K562 (cell line): Measurements from ENCODE around the gene NRXN2. TPM values are rescaled to one million over a fixed set of nuclear protein-coding genes. Genes with fewer than 3 reads are reported as not detected.
A peak's percentile ranks its signal among the peaks of the same experiment; 100 is the strongest.

Experiments
- ATAC-seq: fragments of 200-7000 bp; cut with Tn5 transposase; 3 replicates; pipeline ENCODE4 v1.9.1; 2020; ENCODE audit warnings: moderate library complexity
- BruUV-seq: library from RNA; stranded (reverse); fragments of 400-500 nt; replicated peaks from 2 replicates; lab custom pipeline; 2021; lab: Mats Ljungman, UMichigan
- CTCF ChIA-PET: fragments of 300-600 bp; formaldehyde crosslinking; extraction: SDS; loops from one replicate; lab custom pipeline; 2021; ENCODE audit warnings: low intra/inter-chr PET ratio; lab: Yijun Ruan, JAX
- POLR2A ChIA-PET: fragments of 300-600, 350-650 bp; sonication (Branson Sonifier 250); formaldehyde crosslinking; extraction: SDS; loops from one replicate; lab custom pipeline; 2021; ENCODE audit warnings: antibody characterized with exemption, inconsistent platforms; lab: Yijun Ruan, JAX
- DNase-seq, 4 experiments: peaks; one replicate each; pipeline versions ENCODE4 v3.0.0 to v3.0.0-alpha.2; 2011 to 2018; ENCODE audit warnings: low spot score in 3 of 4, mixed read lengths in 3 of 4; ENCODE audit errors: extremely low read depth in 1 of 4
- FAIRE-seq: peaks from 2 replicates; lab custom pipeline; 2011; peaks lifted over from hg19 to GRCh38; lab: Jason Lieb, UNC
- H2AFZ ChIP-seq: 2 replicates; pipeline ENCODE4 v1.6.0; 2011; ENCODE audit warnings: low read depth, low read length, control low read depth, inconsistent platforms
- H3K27ac ChIP-seq: fragments of 200-600 bp; 3 replicates; pipeline ENCODE4 v1.8.0; 2011; ENCODE audit warnings: low read depth, mild to moderate bottlenecking, control low read depth, inconsistent platforms, low read length, moderate library complexity, mixed read lengths; ENCODE audit errors: extremely low read depth
- H3K27me3 ChIP-seq, 2 experiments: fragments of 300-600 bp in 1 of 2; 2 replicates in 1 of 2; 3 replicates in 1 of 2; pipeline versions ENCODE4 v1.6.0 to v1.8.0; 2011; ENCODE audit warnings: inconsistent platforms in 2 of 2, low read length in 2 of 2, mild to moderate bottlenecking in 1 of 2, mixed read lengths in 1 of 2, moderate library complexity in 1 of 2; ENCODE audit not compliant: control insufficient read depth in 2 of 2, insufficient read depth in 2 of 2
- H3K36me3 ChIP-seq: fragments of 300-600 bp; 3 replicates; pipeline ENCODE4 v1.8.0; 2011; ENCODE audit warnings: mild to moderate bottlenecking, low read length, inconsistent platforms; ENCODE audit not compliant: control insufficient read depth, insufficient read depth
- H3K4me1 ChIP-seq, 2 experiments: fragments of 200-600 bp in 1 of 2; replicated peaks in 1 of 2; 2 replicates in 1 of 2; 3 replicates in 1 of 2; pipeline versions ENCODE4 v1.5.1 to v1.8.0; 2011; ENCODE audit warnings: inconsistent platforms in 2 of 2, low read length in 2 of 2, mild to moderate bottlenecking in 1 of 2, mixed read lengths in 1 of 2, moderate library complexity in 1 of 2; ENCODE audit not compliant: control insufficient read depth in 2 of 2, insufficient read depth in 2 of 2
- H3K4me2 ChIP-seq: 2 replicates; pipeline ENCODE4 v1.6.1; 2011; ENCODE audit warnings: low read length, control low read depth, inconsistent platforms, mixed read lengths; ENCODE audit not compliant: insufficient read depth
- H3K4me3 ChIP-seq: fragments of 200-600 bp; sonication (generic), shearing (Covaris generic); 2 replicates; pipeline ENCODE4 v1.5.1; 2016; ENCODE audit warnings: control low read depth, inconsistent platforms
- H3K79me2 ChIP-seq: fragments of 200-600 bp; 3 replicates; pipeline ENCODE4 v1.8.0; 2011; ENCODE audit warnings: low read length, inconsistent platforms; ENCODE audit not compliant: control insufficient read depth, insufficient read depth
- H3K9ac ChIP-seq, 2 experiments: 2 replicates each; pipeline versions ENCODE4 v1.6.0 to v1.6.1; 2011; ENCODE audit warnings: low read depth in 2 of 2, low read length in 2 of 2, control low read depth in 1 of 2, inconsistent platforms in 1 of 2, mild to moderate bottlenecking in 1 of 2, mixed read lengths in 1 of 2; ENCODE audit not compliant: insufficient read depth in 1 of 2
- H3K9me1 ChIP-seq: one replicate; pipeline ENCODE4 v1.6.0; 2011; ENCODE audit warnings: inconsistent platforms, mild to moderate bottlenecking, low read length, moderate library complexity; ENCODE audit not compliant: control insufficient read depth, insufficient read depth
- H3K9me3 ChIP-seq: replicated peaks from 2 replicates; pipeline ENCODE4 v1.5.1; 2011; ENCODE audit warnings: low read depth, low read length, inconsistent platforms; ENCODE audit not compliant: control insufficient read depth, insufficient read depth
- H4K20me1 ChIP-seq: replicated peaks from 2 replicates; pipeline ENCODE4 v1.6.1; 2011; ENCODE audit warnings: low read length, inconsistent platforms, mixed read lengths; ENCODE audit not compliant: control insufficient read depth, insufficient read depth
- CTBP1 ChIP-seq: fragments of 450-650 bp; IDR thresholded peaks from 2 replicates; pipeline ENCODE4 v1.6.1; 2016; ENCODE audit warnings: borderline replicate concordance
- KDM4B ChIP-seq, 2 experiments: fragments of 450-650 bp in 1 of 2; sonication (generic) in 1 of 2; IDR thresholded peaks; 2 replicates each; pipeline ENCODE4 v1.6.1; 2016 to 2017; ENCODE audit warnings: borderline replicate concordance in 2 of 2, antibody characterized with exemption in 1 of 2, low read depth in 1 of 2, mild to moderate bottlenecking in 1 of 2
- WGBS: fragments of 100-300 bp; shearing (Covaris generic); methylation state at CpG from one replicate; pipeline ENCODE4 v1.1.6; 2016; ENCODE audit warnings: low coverage, mixed read lengths; ENCODE audit not compliant: insufficient coverage; ENCODE audit errors: missing lambda C conversion rate; 5-methylcytosine and 5-hydroxymethylcytosine counted together
- in situ Hi-C: fragments of 300-500 bp; cut with MboI; formaldehyde crosslinking; loops from 4 replicates; pipeline ENCODE4 v1.15.0; 2018; ENCODE audit warnings: inconsistent platforms, mixed read lengths
- intact Hi-C: fragments of 100-400 bp; cut with micrococcal nuclease; formaldehyde crosslinking; loops from 2 replicates; pipeline ENCODE4 v1.14.2; 2022
- polyA plus RNA-seq, 8 experiments: library from polyadenylated mRNA; depleted of rRNA in 4 of 8; stranded (reverse) in 5 of 8; unstranded in 3 of 8; fragments of >200 nt; fragmentation: Nextera tagmentation in 2 of 8; fragmentation: Illumina TruSeq in 1 of 8; extraction: Ambion mirVana in 2 of 8; extraction: Trizol in 1 of 8; gene quantifications; 2 replicates each; pipeline versions ENCODE4 v1.2.1 to v1.2.3, GENCODE V29; 2011 to 2014; ENCODE audit warnings: inconsistent platforms in 1 of 8, missing spikeins in 1 of 8
- total RNA-seq, 7 experiments: library from RNA; depleted of rRNA in 6 of 7; stranded (reverse); fragments of >200 nt in 6 of 7; fragmentation: Illumina TruSeq in 2 of 7; extraction: Trizol in 2 of 7; gene quantifications; 2 replicates each; pipeline versions ENCODE4 v1.2.1 to v1.2.3, GENCODE V29; 2011 to 2021; ENCODE audit warnings: low replicate concordance in 1 of 7

NRXN2 gene
- total and polyA plus RNA-seq, 9 of the 15 experiments (the other 6 are each of a cell fraction or from before 2014, with no cell fraction given): 0.07 to 0.47 (median 0.15) TPM; not detected in 4

DNA sequence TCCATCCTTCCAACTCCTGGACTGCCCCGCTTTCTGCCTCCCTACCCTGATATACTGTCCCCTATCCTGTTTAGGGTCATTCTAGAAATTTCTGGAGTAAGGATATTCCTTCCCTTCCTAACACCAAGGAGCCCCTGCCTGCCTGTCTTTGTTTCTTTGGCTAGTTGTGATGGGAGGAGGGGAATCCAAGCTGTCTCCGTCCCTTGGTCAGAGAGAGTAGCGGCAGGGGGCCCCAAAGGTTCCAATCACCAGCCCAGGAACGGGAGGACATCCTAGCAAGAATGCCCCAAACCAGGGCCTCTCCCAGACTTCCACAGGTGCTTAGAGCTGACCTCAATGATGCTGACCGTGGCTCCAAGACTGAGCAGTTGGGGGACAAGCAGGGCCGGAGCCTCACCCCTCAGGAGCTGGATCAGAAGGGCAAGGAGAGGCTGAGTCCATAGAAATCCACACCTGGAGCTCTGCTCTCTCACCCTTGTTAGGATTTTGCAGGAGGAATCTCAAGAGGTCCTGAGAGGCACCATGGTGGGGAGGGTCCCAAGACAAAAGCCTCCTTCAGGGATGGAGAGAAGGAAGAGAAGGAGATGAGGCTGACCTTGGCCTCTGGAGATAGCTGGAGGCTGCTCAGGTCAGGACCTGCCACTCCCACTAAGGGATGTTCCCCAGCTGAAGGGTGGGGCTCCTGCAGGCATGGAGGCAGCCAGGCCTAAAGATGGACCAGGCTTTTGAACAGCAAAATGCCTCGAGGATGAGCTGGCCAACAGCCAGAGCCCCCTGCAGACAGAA lies 118.3 kb downstream of the NRXN2 start:
- WGBS: 4% methylated on average over 7 of the region's 7 CpGs
- no peak for TF ChIP-seq KDM4B (IDR thresholded peaks at IDR 0.05; ENCODE audit: borderline replicate concordance in 2 of 2, low read depth in 1 of 2)
- peak; percentile 54; the same call in 1 of the 2 replicates for TF ChIP-seq CTBP1

More for the DNA sequence above, 118.3 kb downstream of the NRXN2 start:
- Histone ChIP-seq H2AFZ (no peak overlapping the region), H3K4me3 (no peak overlapping the region), H3K4me2 (peak overlapping the region; percentile 30; the same call in 1 of the 2 replicates), H3K27me3 (peaks cover 7 to 46% of the 10 kb centered on the region in 2 experiments; a peak in 4 of 5 replicates), H3K79me2 (no peaks in the 10 kb centered on the region), H3K36me3 (no peaks in the 10 kb centered on the region), H3K4me1 (peaks cover 0 to 20% of the 10 kb centered on the region in 2 experiments; a peak in 3 of 5 replicates), H3K9me3 (no peaks in the 10 kb centered on the region), H3K9ac (peak overlapping the region in 1 of 2 experiments; percentile 46; a peak in 1 of 4 replicates), H4K20me1 (peaks cover 10% of the 10 kb centered on the region), H3K27ac (no peak overlapping the region), H3K9me1 (no peaks in the 10 kb centered on the region)
- in situ Hi-C loops (no loop called here), intact Hi-C loops (no loop called here)
- CTCF ChIA-PET: interaction anchor here (0.6 kb wide), 1 partner anchor 52 kb away, joined by 3 read pairs; no protein-coding TSS in a partner anchor
- peak; percentile 48; the same call in 2 of the 3 replicates for ATAC-seq
- POLR2A ChIA-PET: interaction anchor here (0.6 to 1.2 kb wide), 5 partner anchors 20 to 121 kb away, joined by 3 to 6 read pairs (median 4); no protein-coding TSS in a partner anchor
- no TSS peak for BruUV-seq
- no peak for FAIRE-seq
- DNase-seq: peak in 3 of 4 experiments; percentile 11 to 51 (median 33)
